Endodermal cell (in vitro differentiated cells): ENCODE results near the gene GTPBP1. TPM values are rescaled to one million over a fixed set of nuclear protein-coding genes. Genes with fewer than 3 reads are reported as not detected.

Experiments
- DNase-seq: peaks from one replicate; pipeline ENCODE4 v3.0.0-alpha.2; 2017
- H3K27ac ChIP-seq: 2 replicates; pipeline ENCODE4 v1.5.1; 2013; ENCODE audit warnings: mild to moderate bottlenecking, low read depth, low read length, moderate library complexity
- H3K27me3 ChIP-seq: 2 replicates; pipeline ENCODE4 v1.6.1; 2013; ENCODE audit warnings: mild to moderate bottlenecking, low read length, moderate library complexity; ENCODE audit not compliant: insufficient read depth, control insufficient read depth, poor library complexity, severe bottlenecking
- H3K36me3 ChIP-seq: 2 replicates; pipeline ENCODE4 v1.7.0; 2013; ENCODE audit warnings: mild to moderate bottlenecking, low read length, moderate library complexity; ENCODE audit not compliant: control insufficient read depth, insufficient read depth
- H3K4me1 ChIP-seq: one replicate; pipeline ENCODE4 v1.7.0; 2013; ENCODE audit warnings: low read length; ENCODE audit not compliant: control insufficient read depth, insufficient read depth
- H3K4me3 ChIP-seq: 2 replicates; pipeline ENCODE4 v1.5.1; 2013; ENCODE audit warnings: mild to moderate bottlenecking, low read length, moderate library complexity
- H3K9ac ChIP-seq: 2 replicates; pipeline ENCODE4 v1.6.1; 2013; ENCODE audit warnings: mild to moderate bottlenecking, low read length, moderate library complexity; ENCODE audit not compliant: poor library complexity, severe bottlenecking; ENCODE audit errors: extremely low read depth
- H3K9me3 ChIP-seq: 2 replicates; pipeline ENCODE4 v1.6.1; 2013; ENCODE audit warnings: mild to moderate bottlenecking, low read length, moderate library complexity; ENCODE audit not compliant: control insufficient read depth
- H3K27ac Mint-ChIP-seq: 2 replicates; pipeline ENCODE4 v1.8.0; 2020; ENCODE audit warnings: mixed read lengths
- H3K27me3 Mint-ChIP-seq: 2 replicates; pipeline ENCODE4 v1.8.0; 2021; ENCODE audit warnings: mild to moderate bottlenecking, mixed read lengths; ENCODE audit not compliant: insufficient read depth
- H3K36me3 Mint-ChIP-seq: 2 replicates; pipeline ENCODE4 v1.8.0; 2020; ENCODE audit warnings: low read depth, mixed read lengths
- H3K4me1 Mint-ChIP-seq: 2 replicates; pipeline ENCODE4 v1.8.0; 2020; ENCODE audit warnings: mixed read lengths
- H3K4me3 Mint-ChIP-seq: 2 replicates; pipeline ENCODE4 v1.8.0; 2020; ENCODE audit warnings: mild to moderate bottlenecking, moderate library complexity, mixed read lengths
- H3K9me3 Mint-ChIP-seq: 2 replicates; pipeline ENCODE4 v1.8.0; 2020; ENCODE audit warnings: mild to moderate bottlenecking, mixed read lengths
- CTCF ChIP-seq: fragments of 200-600 bp; sonication (generic); conservative IDR thresholded peaks from 2 replicates; pipeline ENCODE4 v1.5.0; 2021; ENCODE audit warnings: antibody characterized with exemption, mild to moderate bottlenecking
- WGBS, 2 experiments: methylation state at CpG; one replicate each; pipeline versions ENCODE4 v1.1.5 to v1.1.7; 2013; ENCODE audit warnings: missing lambda C conversion rate in 2 of 2, mixed read lengths in 1 of 2; ENCODE audit not compliant: insufficient coverage in 1 of 2, insufficient read length in 1 of 2; 5-methylcytosine and 5-hydroxymethylcytosine counted together
- total RNA-seq, 2 donors: library from RNA; stranded (reverse); fragmentation: NEBNext Ultra II Directional in 1 of 2; extraction: Animal tissue kit (Norgen Biotek cat#: 25700) in 1 of 2; gene quantifications; 2 replicates in 1 of 2; 3 replicates in 1 of 2; pipeline ENCODE4 v1.2.1, GENCODE V29; 2021

Gene GTPBP1
- total RNA-seq, 2 donors from 2014 or later = 79.0 to 86.1 TPM

GRCh38 chr22:38727530-38728451 lies 22.0 kb downstream of the GTPBP1 start:
- no peak overlapping the region for H3K9ac ChIP-seq

GRCh38 chr22:38728871-38729796 lies 23.4 kb downstream of the GTPBP1 start:
- Histone ChIP-seq H3K27me3 (no peaks in the 10 kb centered on the region), H3K9me3 (no peaks in the 10 kb centered on the region), H3K4me1 (no peaks in the 10 kb centered on the region), H3K4me3 (no peak overlapping the region), H3K9ac (no peak overlapping the region), H3K36me3 (peaks cover 90% of the 10 kb centered on the region), H3K27ac (no peak overlapping the region)
- no peak for DNase-seq
- 96 to 97% methylated on average over 12 to 18 of the region's 18 CpGs for WGBS, 2 experiments
- Mint-ChIP-seq H3K27me3 (no peaks in the 10 kb centered on the region), H3K27ac (no peak overlapping the region), H3K36me3 (peaks cover 50% of the 10 kb centered on the region), H3K4me1 (no peaks in the 10 kb centered on the region), H3K9me3 (no peaks in the 10 kb centered on the region), H3K4me3 (no peak overlapping the region)
- TF ChIP-seq CTCF = no peak

More at GRCh38 chr22:38727530-38728451, 22.0 kb downstream of the GTPBP1 start:
- no peaks in the 10 kb centered on the region for H3K4me1 Mint-ChIP-seq
- no peaks in the 10 kb centered on the region for H3K4me1 ChIP-seq
- H3K36me3 Mint-ChIP-seq = peaks cover 57% of the 10 kb centered on the region
- H3K27me3 Mint-ChIP-seq = no peaks in the 10 kb centered on the region
- no peaks in the 10 kb centered on the region for H3K27me3 ChIP-seq
- H3K27ac ChIP-seq = no peak overlapping the region
- H3K9me3 Mint-ChIP-seq = no peaks in the 10 kb centered on the region
- no peaks in the 10 kb centered on the region for H3K9me3 ChIP-seq
- no peak overlapping the region for H3K4me3 Mint-ChIP-seq
- peak overlapping the region; percentile 44 for H3K27ac Mint-ChIP-seq
- WGBS, 2 experiments = 95 to 97% methylated on average over 11 to 15 of the region's 15 CpGs
- peaks cover 90% of the 10 kb centered on the region for H3K36me3 ChIP-seq
- DNase-seq = no peak
- no peak for TF ChIP-seq CTCF
- H3K4me3 ChIP-seq = no peak overlapping the region

GRCh38 chr22:38729946-38730345 lies 24.2 kb downstream of the GTPBP1 start:
- Mint-ChIP-seq H3K4me1 (no peaks in the 10 kb centered on the region), H3K36me3 (peaks cover 50% of the 10 kb centered on the region), H3K9me3 (no peaks in the 10 kb centered on the region), H3K4me3 (no peak overlapping the region), H3K27me3 (no peaks in the 10 kb centered on the region), H3K27ac (no peak overlapping the region)
- Histone ChIP-seq H3K4me1 (no peaks in the 10 kb centered on the region), H3K9me3 (no peaks in the 10 kb centered on the region), H3K27me3 (no peaks in the 10 kb centered on the region), H3K9ac (no peak overlapping the region), H3K27ac (no peak overlapping the region), H3K36me3 (peaks cover 90% of the 10 kb centered on the region), H3K4me3 (no peak overlapping the region)
- no peak for DNase-seq
- WGBS, 2 experiments = 95 to 96% methylated on average over 5 to 6 of the region's 6 CpGs
- TF ChIP-seq CTCF = no peak
